Karpas-422 (cell line): ENCODE measurements around the gene CARD14. TPM values are rescaled to one million over a fixed set of nuclear protein-coding genes. Genes with fewer than 3 reads are reported as not detected.

Source experiments
- DNase-seq: peaks from one replicate; pipeline ENCODE4 v3.0.0-alpha.2; 2015
- H2AFZ ChIP-seq: fragments of 200-600 bp; sonication (generic); 2 replicates; pipeline ENCODE4 v1.6.1; 2014; ENCODE audit warnings: antibody characterized with exemption, low read length, mixed read lengths
- H3K27ac ChIP-seq: fragments of 200-600 bp; sonication (generic); 2 replicates; pipeline ENCODE4 v1.5.1; 2014; ENCODE audit warnings: mild to moderate bottlenecking, low read length, moderate library complexity
- H3K27me3 ChIP-seq: fragments of 200-600 bp; sonication (generic); 2 replicates; pipeline ENCODE4 v1.6.1; 2014; ENCODE audit warnings: low read length, mixed read lengths
- H3K36me3 ChIP-seq: fragments of 200-600 bp; sonication (generic); 2 replicates; pipeline ENCODE4 v1.6.1; 2014; ENCODE audit warnings: low read length, mixed read lengths; ENCODE audit not compliant: insufficient read depth
- H3K4me1 ChIP-seq: fragments of 200-600 bp; sonication (generic); 2 replicates; pipeline ENCODE4 v1.6.1; 2014; ENCODE audit warnings: mild to moderate bottlenecking, low read length, mixed read lengths
- H3K4me2 ChIP-seq: fragments of 200-600 bp; sonication (generic); 2 replicates; pipeline ENCODE4 v1.6.1; 2014; ENCODE audit warnings: low read length, low read depth, mild to moderate bottlenecking; ENCODE audit not compliant: poor library complexity, severe bottlenecking
- H3K4me3 ChIP-seq: fragments of 200-600 bp; sonication (generic); 2 replicates; pipeline ENCODE4 v1.5.1; 2014; ENCODE audit warnings: mild to moderate bottlenecking, antibody characterized with exemption, low read length, mixed read lengths
- H3K79me2 ChIP-seq: fragments of 200-600 bp; sonication (generic); 2 replicates; pipeline ENCODE4 v1.6.1; 2014; ENCODE audit warnings: mild to moderate bottlenecking, low read length, mixed read lengths
- H3K9ac ChIP-seq: fragments of 200-600 bp; sonication (generic); 2 replicates; pipeline ENCODE4 v1.6.0; 2014; ENCODE audit warnings: low read length
- H3K9me2 ChIP-seq: fragments of 200-600 bp; sonication (generic), shearing (Covaris generic); replicated peaks from 2 replicates; pipeline ENCODE4 v1.6.0; 2014; ENCODE audit warnings: mild to moderate bottlenecking, low read length, moderate library complexity; ENCODE audit not compliant: insufficient read depth
- H3K9me3 ChIP-seq: fragments of 300-700, 200-600 bp; sonication (generic); 2 replicates; pipeline ENCODE4 v1.6.1; 2014; ENCODE audit warnings: low read length, mixed read lengths
- H4K20me1 ChIP-seq: fragments of 200-600 bp; sonication (generic); 2 replicates; pipeline ENCODE4 v1.6.1; 2014; ENCODE audit warnings: mild to moderate bottlenecking, antibody characterized with exemption, low read length, low read depth; ENCODE audit not compliant: insufficient read depth
- total RNA-seq: library from RNA; depleted of rRNA; stranded (reverse); fragments of >200 nt; shearing (Covaris generic); gene quantifications from 2 replicates; pipeline ENCODE4 v1.2.3, GENCODE V29; 2014; ENCODE audit warnings: low replicate concordance; rRNA removed

The CARD14 gene
- 0.07 TPM in 1 of 2 replicates, not detected in the other for total RNA-seq

DNA sequence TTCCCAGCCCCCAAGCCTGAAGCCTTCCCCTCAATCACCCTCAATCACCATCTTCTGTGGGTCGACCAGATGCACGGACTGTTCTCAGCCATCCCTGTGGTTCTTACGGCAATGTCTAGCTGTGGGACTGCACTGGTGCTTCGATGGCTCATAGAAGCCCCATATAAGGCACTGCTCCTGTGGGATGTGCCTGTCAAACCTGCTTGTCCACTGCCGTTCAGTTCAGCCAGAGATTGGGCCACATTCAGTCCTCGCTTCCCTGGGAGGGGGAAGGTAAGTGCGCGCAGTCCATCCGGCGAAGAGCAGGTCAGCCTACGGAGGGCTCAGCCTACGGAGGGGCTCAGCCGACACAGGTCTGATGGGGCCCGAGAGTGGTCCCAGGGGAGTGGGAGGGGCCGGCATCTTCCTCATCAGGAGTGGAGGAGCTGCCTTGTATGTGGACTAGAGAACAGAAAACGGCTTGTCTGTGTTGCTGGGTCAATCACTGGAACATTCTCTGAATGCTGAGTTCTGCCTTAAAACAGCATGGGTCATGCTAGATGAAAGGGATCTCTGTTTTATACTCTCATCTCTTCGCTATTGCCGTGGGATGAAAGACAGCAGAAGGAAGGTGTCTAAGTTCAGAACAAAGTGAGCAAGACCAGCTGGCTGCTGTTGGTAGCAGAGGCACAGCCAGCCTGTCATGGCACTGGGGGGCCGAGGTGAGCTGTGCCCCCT lies at the start of gene CARD14:
TSS of gene CARD14 (plus strand) at position 247 of the 717 bp plus-strand sequence. CDS start 11,409 bp downstream, outside the sequence.
- Histone ChIP-seq H3K27me3 (no peaks in the 10 kb centered on the region), H3K4me1 (no peaks in the 10 kb centered on the region), H3K4me2 (no peak within 1 kb of the TSS), H3K79me2 (no peaks in the 10 kb centered on the region), H3K9me2 (no peaks in the 10 kb centered on the region), H3K36me3 (no peaks in the 10 kb centered on the region), H3K4me3 (no peak within 1 kb of the TSS), H3K9me3 (no peaks in the 10 kb centered on the region), H3K27ac (no peak within 1 kb of the TSS), H3K9ac (no peak within 1 kb of the TSS), H4K20me1 (no peaks in the 10 kb centered on the region), H2AFZ (no peak within 1 kb of the TSS)
- no peak for DNase-seq

DNA sequence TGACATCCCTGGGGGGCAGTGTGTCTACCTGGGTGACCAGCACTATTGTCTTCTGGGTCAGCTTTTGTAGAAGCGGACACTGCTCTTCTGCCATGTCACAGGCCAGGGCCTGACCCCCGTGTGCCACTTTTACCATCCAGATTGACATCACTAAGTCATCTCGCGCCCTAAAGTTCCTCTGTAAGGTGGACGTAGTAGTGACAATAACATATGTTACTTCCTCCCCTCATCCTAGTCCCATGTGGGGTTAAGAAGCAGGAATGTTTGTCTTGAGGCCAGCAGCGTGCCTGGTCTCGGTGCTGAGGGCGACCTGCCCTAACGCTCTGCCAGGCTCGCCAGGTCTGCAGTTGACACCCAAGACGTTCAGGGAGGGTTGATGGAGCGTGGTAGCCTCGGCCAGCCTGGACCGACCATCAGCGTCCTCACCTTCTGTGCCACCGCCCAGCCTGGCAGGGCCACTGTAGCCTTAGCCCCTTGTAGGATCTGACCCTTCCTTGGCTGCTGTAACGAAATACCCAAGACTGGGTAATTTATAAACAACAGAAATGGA lies 47.7 kb upstream of the CARD14 start:
- no peak overlapping the region for H3K4me2 ChIP-seq
- no peaks in the 10 kb centered on the region for H4K20me1 ChIP-seq
- H3K9ac ChIP-seq = no peak overlapping the region
- no peak overlapping the region for H3K27ac ChIP-seq
- H3K27me3 ChIP-seq = no peaks in the 10 kb centered on the region
- H3K4me1 ChIP-seq = no peaks in the 10 kb centered on the region
- DNase-seq = no peak
- H3K36me3 ChIP-seq = no peaks in the 10 kb centered on the region
- no peaks in the 10 kb centered on the region for H3K9me2 ChIP-seq
- no peaks in the 10 kb centered on the region for H3K79me2 ChIP-seq
- H2AFZ ChIP-seq = no peak overlapping the region
- H3K4me3 ChIP-seq = no peak overlapping the region
- no peaks in the 10 kb centered on the region for H3K9me3 ChIP-seq

- no peak overlapping the region for H3K4me3 ChIP-seq
- no peak overlapping the region for H2AFZ ChIP-seq
- H3K4me2 ChIP-seq = no peak overlapping the region
- no peaks in the 10 kb centered on the region for H3K4me1 ChIP-seq
- H3K9me3 ChIP-seq = no peaks in the 10 kb centered on the region
- H3K36me3 ChIP-seq = no peaks in the 10 kb centered on the region
- no peaks in the 10 kb centered on the region for H3K79me2 ChIP-seq
- H3K9me2 ChIP-seq = no peaks in the 10 kb centered on the region
- no peak for DNase-seq
- no peaks in the 10 kb centered on the region for H4K20me1 ChIP-seq
- no peak overlapping the region for H3K27ac ChIP-seq
- no peaks in the 10 kb centered on the region for H3K27me3 ChIP-seq
- no peak overlapping the region for H3K9ac ChIP-seq
Measured at GRCh38 chr17:80122926-80123505, 46.8 kb upstream of the CARD14 start.

DNA sequence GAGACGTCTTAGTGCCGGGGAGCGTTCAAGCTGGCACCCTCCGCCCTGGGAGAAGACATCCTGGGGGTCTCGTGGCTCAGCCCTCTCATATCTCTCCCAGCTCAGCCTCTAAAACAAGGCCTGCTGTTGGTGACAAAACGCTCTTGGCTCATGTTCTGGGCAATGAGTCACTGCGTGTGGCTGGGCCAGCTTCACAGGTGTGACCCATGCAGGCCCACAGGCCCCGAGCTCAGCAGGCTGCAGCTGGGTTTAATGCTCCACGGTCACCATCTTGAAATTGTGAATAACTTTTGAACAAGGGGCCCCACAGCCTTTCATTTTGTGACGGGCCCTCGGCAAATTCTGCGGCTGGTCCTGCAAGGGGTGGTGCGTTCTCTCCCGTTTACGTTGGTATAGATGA lies 46.0 kb upstream of the CARD14 start:
- no peaks in the 10 kb centered on the region for H3K36me3 ChIP-seq
- H4K20me1 ChIP-seq = no peaks in the 10 kb centered on the region
- H3K4me3 ChIP-seq = no peak overlapping the region
- no peak overlapping the region for H3K4me2 ChIP-seq
- H3K27me3 ChIP-seq = no peaks in the 10 kb centered on the region
- H3K9ac ChIP-seq = no peak overlapping the region
- no peaks in the 10 kb centered on the region for H3K79me2 ChIP-seq
- no peaks in the 10 kb centered on the region for H3K9me3 ChIP-seq
- H2AFZ ChIP-seq = no peak overlapping the region
- no peak for DNase-seq
- no peak overlapping the region for H3K27ac ChIP-seq
- H3K4me1 ChIP-seq = no peaks in the 10 kb centered on the region
- no peaks in the 10 kb centered on the region for H3K9me2 ChIP-seq

DNA sequence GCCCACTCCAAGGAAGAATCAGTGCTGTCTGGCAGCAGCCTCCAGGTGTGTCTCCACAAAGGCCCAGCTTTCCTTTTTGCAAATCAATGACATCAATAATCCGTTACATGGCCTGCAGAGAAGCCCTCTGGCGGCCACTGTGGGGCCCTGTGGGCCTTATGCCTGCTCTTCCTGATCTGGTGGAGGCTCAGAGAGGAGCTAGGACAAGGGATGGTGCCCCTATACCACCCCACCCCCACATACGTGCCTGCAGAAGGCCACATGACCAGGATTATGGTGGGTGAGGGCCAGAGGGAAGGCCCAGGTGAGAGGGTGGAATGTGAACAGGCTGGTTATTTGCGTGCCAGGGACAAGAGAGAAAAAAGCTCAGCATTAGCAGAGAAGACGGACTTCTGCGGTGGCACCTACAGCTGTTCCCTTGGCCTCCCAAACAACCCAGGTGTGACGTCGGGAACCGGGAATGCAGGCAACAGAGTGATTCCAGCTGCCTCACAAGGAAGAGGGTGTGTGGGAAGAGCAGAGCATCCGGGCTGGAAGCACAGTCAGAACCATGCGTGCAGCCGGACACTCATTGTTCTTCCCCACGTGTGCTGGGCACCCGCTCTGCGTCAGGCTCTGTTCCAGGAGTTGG lies 45.4 kb upstream of the CARD14 start:
- Histone ChIP-seq H3K9ac (no peak overlapping the region), H3K9me2 (no peaks in the 10 kb centered on the region), H3K4me1 (no peaks in the 10 kb centered on the region), H3K4me2 (no peak overlapping the region), H3K79me2 (no peaks in the 10 kb centered on the region), H3K9me3 (no peaks in the 10 kb centered on the region), H4K20me1 (no peaks in the 10 kb centered on the region), H3K36me3 (no peaks in the 10 kb centered on the region), H3K27ac (no peak overlapping the region), H3K4me3 (no peak overlapping the region), H3K27me3 (no peaks in the 10 kb centered on the region), H2AFZ (no peak overlapping the region)
- DNase-seq = peak; percentile 52

- Histone ChIP-seq H2AFZ (no peak overlapping the region), H3K27me3 (no peaks in the 10 kb centered on the region), H3K4me1 (no peaks in the 10 kb centered on the region), H3K9me2 (no peaks in the 10 kb centered on the region), H3K4me2 (no peak overlapping the region), H3K36me3 (no peaks in the 10 kb centered on the region), H3K79me2 (no peaks in the 10 kb centered on the region), H3K9ac (no peak overlapping the region), H3K4me3 (no peak overlapping the region), H3K9me3 (no peaks in the 10 kb centered on the region), H4K20me1 (no peaks in the 10 kb centered on the region), H3K27ac (no peak overlapping the region)
- no peak for DNase-seq
Measured at GRCh38 chr17:80125656-80126448, 44.0 kb upstream of the CARD14 start.

- DNase-seq = no peak
- Histone ChIP-seq H3K9ac (no peak overlapping the region), H4K20me1 (no peaks in the 10 kb centered on the region), H3K9me3 (no peaks in the 10 kb centered on the region), H3K4me2 (no peak overlapping the region), H3K4me3 (no peak overlapping the region), H3K9me2 (no peaks in the 10 kb centered on the region), H3K27ac (no peak overlapping the region), H3K4me1 (no peaks in the 10 kb centered on the region), H3K27me3 (no peaks in the 10 kb centered on the region), H2AFZ (no peak overlapping the region), H3K79me2 (no peaks in the 10 kb centered on the region), H3K36me3 (no peaks in the 10 kb centered on the region)
Measured at GRCh38 chr17:80126449-80126715, 43.4 kb upstream of the CARD14 start.
